Lower leg skin (tissue), 3 donors: ENCODE results near the gene KPNA6.

Experiments
- CTCF ChIP-seq, 3 donors: fragments of 450-650 bp; IDR thresholded peaks; one replicate each; pipeline ENCODE4 v1.5.1; 2016; ENCODE audit warnings: antibody characterized with exemption in 3 of 3, mild to moderate bottlenecking in 3 of 3, moderate library complexity in 2 of 3
- POLR2A ChIP-seq, 2 donors: fragments of 450-650 bp; IDR thresholded peaks; one replicate each; pipeline ENCODE4 v1.6.1; 2016 to 2017; ENCODE audit warnings: antibody characterized with exemption in 2 of 2, mild to moderate bottlenecking in 1 of 2, moderate library complexity in 1 of 2

GRCh38 chr1:32068957-32069588 is 38.8 kb upstream of the KPNA6 start:
- no peak for TF ChIP-seq CTCF (IDR thresholded peaks at IDR 0.05)
- TF ChIP-seq POLR2A (IDR thresholded peaks at IDR 0.05) = no peak
